ENCODE results near the gene DCST1. TPM values are rescaled to one million over a fixed set of nuclear protein-coding genes. Genes with fewer than 3 reads are reported as not detected.

The DCST1 gene
- total RNA-seq, 1 experiment from 2014 or later = 0.32 TPM

DNA sequence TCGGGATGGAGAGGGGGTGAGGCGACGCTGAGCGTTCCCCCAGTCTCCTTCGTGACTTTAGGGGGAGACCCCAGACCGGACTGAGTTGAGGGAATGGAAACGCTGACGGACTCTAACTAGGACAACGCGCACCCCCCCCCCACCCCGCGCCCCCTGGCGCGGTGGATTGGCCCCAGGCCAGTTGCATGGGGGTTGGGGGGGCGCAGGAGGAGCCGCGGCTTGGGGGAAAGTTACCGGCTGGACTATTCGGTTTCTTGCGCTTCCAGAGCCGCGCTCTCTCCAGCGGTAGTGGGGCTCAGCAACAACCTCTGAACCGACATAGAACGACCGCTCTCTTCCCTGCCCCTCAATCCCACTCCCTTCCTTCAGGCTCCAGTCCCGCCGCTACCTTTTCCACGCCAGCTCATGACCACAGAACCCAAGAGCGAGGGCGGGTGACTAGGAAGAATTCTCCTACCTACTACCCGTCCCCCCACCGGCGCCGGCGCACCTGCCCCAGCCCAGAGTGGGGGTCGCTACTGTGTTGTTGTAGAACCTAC lies 30.3 kb upstream of the DCST1 start:
- no peaks in the 10 kb centered on the region for H3K27me3 ChIP-seq (ENCODE audit: insufficient read depth, low read length)
- DNase-seq (ENCODE audit: low read depth, low spot score) (no peak), ATAC-seq (no peak)
- CTCF ChIA-PET = interaction anchor here (2.3 kb wide), 1 partner anchor 48 kb away, joined by 7 read pairs; the partner anchor contains the start of gene ADAM15
- H2AFZ ChIP-seq (ENCODE audit: low read depth, low read length, poor library complexity, severe bottlenecking) = no peak overlapping the region
- intact Hi-C loops (cut with micrococcal nuclease) = loop anchor here (2.0 to 5.0 kb wide), 2 partner anchors 14 to 49 kb away; partner anchors contain the start of gene ADAM15
- no peaks in the 10 kb centered on the region; a peak in 1 of 4 replicates for H3K36me3 ChIP-seq (ENCODE audit: control insufficient read depth in 1 of 2, insufficient read depth in 2 of 2, low read length in 2 of 2)
- H3K4me1 ChIP-seq (ENCODE audit: control insufficient read depth in 1 of 2, insufficient read depth in 2 of 2, low read length in 2 of 2) = peaks cover 15 to 73% of the 10 kb centered on the region in 2 experiments
- no peaks in the 10 kb centered on the region for H3K9me3 ChIP-seq (ENCODE audit: control insufficient read depth in 1 of 2, insufficient read depth in 1 of 2, low read depth in 1 of 2, low read length in 2 of 2)
- H3K4me2 ChIP-seq (ENCODE audit: low read length) = peak overlapping the region; percentile 80
- POLR2A ChIA-PET = interaction anchor here (1.3 to 1.5 kb wide), 2 partner anchors 14 to 31 kb away, joined by 3 to 6 read pairs; no protein-coding TSS in a partner anchor
- H4K20me1 ChIP-seq (ENCODE audit: insufficient read depth) = no peaks in the 10 kb centered on the region
- BruUV-seq (replicated peaks) = no TSS peak
- H3K9ac ChIP-seq (ENCODE audit: low read length) = peak overlapping the region; percentile 93
- H3K79me2 ChIP-seq (ENCODE audit: insufficient read depth, low read length) = peaks cover 57% of the 10 kb centered on the region
- no peaks in the 10 kb centered on the region for H3K9me2 ChIP-seq (ENCODE audit: insufficient read depth)
- RAD21 ChIA-PET (ENCODE audit: low non-redundant PET in 1 of 2, low total read pairs in 2 of 2, uncharacterized antibody in 2 of 2, unreplicated experiment in 2 of 2) = interaction anchor here in 1 of 2 experiments (0.7 kb wide), 1 partner anchor 82 kb away, joined by 3 read pairs; no protein-coding TSS in a partner anchor
- H3K4me3 ChIP-seq (replicated peaks in 1 of 2; ENCODE audit: low read depth in 1 of 2, low read length in 2 of 2) = peak overlapping the region; percentile 97 to 98
- no peak for TF ChIP-seq RAD21 (IDR thresholded peaks at IDR 0.05; ENCODE audit: low read depth)
- no peak for TF ChIP-seq CEBPB (IDR thresholded peaks at IDR 0.05; ENCODE audit: low read depth)
- TF ChIP-seq ZBTB33 (IDR thresholded peaks at IDR 0.05; ENCODE audit: extremely low read depth, insufficient replicate concordance, low read length) = no peak
- no peak for TF ChIP-seq ATF3 (IDR thresholded peaks at IDR 0.05)
- no peak for TF ChIP-seq ZFX (IDR thresholded peaks at IDR 0.05)
- no peak for TF ChIP-seq YY1 (IDR thresholded peaks at IDR 0.05; ENCODE audit: extremely low read depth, insufficient replicate concordance, low read depth, low read length)
- TF ChIP-seq, protein P1, sequence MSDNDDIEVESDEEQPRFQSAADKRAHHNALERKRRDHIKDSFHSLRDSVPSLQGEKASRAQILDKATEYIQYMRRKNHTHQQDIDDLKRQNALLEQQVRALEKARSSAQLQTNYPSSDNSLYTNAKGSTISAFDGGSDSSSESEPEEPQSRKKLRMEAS (IDR thresholded peaks at IDR 0.05) = no peak
- TF ChIP-seq POLR2AphosphoS5 (IDR thresholded peaks at IDR 0.05; ENCODE audit: low read depth, low read length) = no peak; the same call in 1 of the 2 replicates
- TF ChIP-seq CBX3 (IDR thresholded peaks at IDR 0.05; ENCODE audit: low read depth) = no peak
- H3K27ac ChIP-seq (ENCODE audit: low read depth, low read length) = peak overlapping the region; percentile 97
